K562 (cell line): Measurements from ENCODE around the gene MEF2D. TPM values are rescaled to one million over a fixed set of nuclear protein-coding genes. Genes with fewer than 3 reads are reported as not detected.

Experiments used
- ATAC-seq: fragments of 200-7000 bp; cut with Tn5 transposase; 3 replicates; pipeline ENCODE4 v1.9.1; 2020; ENCODE audit warnings: moderate library complexity
- BruUV-seq: library from RNA; stranded (reverse); fragments of 400-500 nt; replicated peaks from 2 replicates; lab custom pipeline; 2021; lab: Mats Ljungman, UMichigan
- CTCF ChIA-PET: fragments of 300-600 bp; formaldehyde crosslinking; extraction: SDS; loops from one replicate; lab custom pipeline; 2021; ENCODE audit warnings: low intra/inter-chr PET ratio; lab: Yijun Ruan, JAX
- POLR2A ChIA-PET: fragments of 300-600, 350-650 bp; sonication (Branson Sonifier 250); formaldehyde crosslinking; extraction: SDS; loops from one replicate; lab custom pipeline; 2021; ENCODE audit warnings: antibody characterized with exemption, inconsistent platforms; lab: Yijun Ruan, JAX
- DNase-seq, 4 experiments: peaks; one replicate each; pipeline versions ENCODE4 v3.0.0 to v3.0.0-alpha.2; 2011 to 2018; ENCODE audit warnings: low spot score in 3 of 4, mixed read lengths in 3 of 4; ENCODE audit errors: extremely low read depth in 1 of 4
- FAIRE-seq: peaks from 2 replicates; lab custom pipeline; 2011; peaks lifted over from hg19 to GRCh38; lab: Jason Lieb, UNC
- H2AFZ ChIP-seq: 2 replicates; pipeline ENCODE4 v1.6.0; 2011; ENCODE audit warnings: low read depth, low read length, control low read depth, inconsistent platforms
- H3K27ac ChIP-seq: fragments of 200-600 bp; 3 replicates; pipeline ENCODE4 v1.8.0; 2011; ENCODE audit warnings: low read depth, mild to moderate bottlenecking, control low read depth, inconsistent platforms, low read length, moderate library complexity, mixed read lengths; ENCODE audit errors: extremely low read depth
- H3K27me3 ChIP-seq, 2 experiments: fragments of 300-600 bp in 1 of 2; 2 replicates in 1 of 2; 3 replicates in 1 of 2; pipeline versions ENCODE4 v1.6.0 to v1.8.0; 2011; ENCODE audit warnings: inconsistent platforms in 2 of 2, low read length in 2 of 2, mild to moderate bottlenecking in 1 of 2, mixed read lengths in 1 of 2, moderate library complexity in 1 of 2; ENCODE audit not compliant: control insufficient read depth in 2 of 2, insufficient read depth in 2 of 2
- H3K36me3 ChIP-seq: fragments of 300-600 bp; 3 replicates; pipeline ENCODE4 v1.8.0; 2011; ENCODE audit warnings: mild to moderate bottlenecking, low read length, inconsistent platforms; ENCODE audit not compliant: control insufficient read depth, insufficient read depth
- H3K4me1 ChIP-seq, 2 experiments: fragments of 200-600 bp in 1 of 2; replicated peaks in 1 of 2; 2 replicates in 1 of 2; 3 replicates in 1 of 2; pipeline versions ENCODE4 v1.5.1 to v1.8.0; 2011; ENCODE audit warnings: inconsistent platforms in 2 of 2, low read length in 2 of 2, mild to moderate bottlenecking in 1 of 2, mixed read lengths in 1 of 2, moderate library complexity in 1 of 2; ENCODE audit not compliant: control insufficient read depth in 2 of 2, insufficient read depth in 2 of 2
- H3K4me2 ChIP-seq: 2 replicates; pipeline ENCODE4 v1.6.1; 2011; ENCODE audit warnings: low read length, control low read depth, inconsistent platforms, mixed read lengths; ENCODE audit not compliant: insufficient read depth
- H3K4me3 ChIP-seq: fragments of 200-600 bp; sonication (generic), shearing (Covaris generic); 2 replicates; pipeline ENCODE4 v1.5.1; 2016; ENCODE audit warnings: control low read depth, inconsistent platforms
- H3K79me2 ChIP-seq: fragments of 200-600 bp; 3 replicates; pipeline ENCODE4 v1.8.0; 2011; ENCODE audit warnings: low read length, inconsistent platforms; ENCODE audit not compliant: control insufficient read depth, insufficient read depth
- H3K9ac ChIP-seq, 2 experiments: 2 replicates each; pipeline versions ENCODE4 v1.6.0 to v1.6.1; 2011; ENCODE audit warnings: low read depth in 2 of 2, low read length in 2 of 2, control low read depth in 1 of 2, inconsistent platforms in 1 of 2, mild to moderate bottlenecking in 1 of 2, mixed read lengths in 1 of 2; ENCODE audit not compliant: insufficient read depth in 1 of 2
- H3K9me1 ChIP-seq: one replicate; pipeline ENCODE4 v1.6.0; 2011; ENCODE audit warnings: inconsistent platforms, mild to moderate bottlenecking, low read length, moderate library complexity; ENCODE audit not compliant: control insufficient read depth, insufficient read depth
- H3K9me3 ChIP-seq: replicated peaks from 2 replicates; pipeline ENCODE4 v1.5.1; 2011; ENCODE audit warnings: low read depth, low read length, inconsistent platforms; ENCODE audit not compliant: control insufficient read depth, insufficient read depth
- H4K20me1 ChIP-seq: replicated peaks from 2 replicates; pipeline ENCODE4 v1.6.1; 2011; ENCODE audit warnings: low read length, inconsistent platforms, mixed read lengths; ENCODE audit not compliant: control insufficient read depth, insufficient read depth
- HMG20B ChIP-seq: fragments of 250-450 bp; sonication (Bioruptor Pico); IDR thresholded peaks from 2 replicates; pipeline ENCODE4 v1.5.0; 2021; ENCODE audit warnings: mild to moderate bottlenecking
- KDM5B ChIP-seq: fragments of 200-600 bp; sonication (generic); IDR thresholded peaks from 2 replicates; pipeline ENCODE4 v1.6.1; 2012; ENCODE audit warnings: low read depth, mild to moderate bottlenecking, moderate library complexity, low read length, control low read depth, inconsistent platforms; ENCODE audit not compliant: insufficient replicate concordance
- SLC30A9 ChIP-seq: fragments of 250-450 bp; sonication (Bioruptor Pico); IDR thresholded peaks from 2 replicates; pipeline ENCODE4 v1.8.0; 2022; ENCODE audit warnings: mild to moderate bottlenecking, moderate library complexity
- ZNF197 ChIP-seq: fragments of 200-800 bp; sonication (Bioruptor generic); IDR thresholded peaks from 2 replicates; pipeline ENCODE4 v1.6.1; 2016; ENCODE audit warnings: low read depth, missing genetic modification characterization, missing compliant biosample characterization
- WGBS: fragments of 100-300 bp; shearing (Covaris generic); methylation state at CpG from one replicate; pipeline ENCODE4 v1.1.6; 2016; ENCODE audit warnings: low coverage, mixed read lengths; ENCODE audit not compliant: insufficient coverage; ENCODE audit errors: missing lambda C conversion rate; 5-methylcytosine and 5-hydroxymethylcytosine counted together
- in situ Hi-C: fragments of 300-500 bp; cut with MboI; formaldehyde crosslinking; loops from 4 replicates; pipeline ENCODE4 v1.15.0; 2018; ENCODE audit warnings: inconsistent platforms, mixed read lengths
- intact Hi-C: fragments of 100-400 bp; cut with micrococcal nuclease; formaldehyde crosslinking; loops from 2 replicates; pipeline ENCODE4 v1.14.2; 2022
- polyA plus RNA-seq, 8 experiments: library from polyadenylated mRNA; depleted of rRNA in 4 of 8; stranded (reverse) in 5 of 8; unstranded in 3 of 8; fragments of >200 nt; fragmentation: Nextera tagmentation in 2 of 8; fragmentation: Illumina TruSeq in 1 of 8; extraction: Ambion mirVana in 2 of 8; extraction: Trizol in 1 of 8; gene quantifications; 2 replicates each; pipeline versions ENCODE4 v1.2.1 to v1.2.3, GENCODE V29; 2011 to 2014; ENCODE audit warnings: inconsistent platforms in 1 of 8, missing spikeins in 1 of 8
- total RNA-seq, 7 experiments: library from RNA; depleted of rRNA in 6 of 7; stranded (reverse); fragments of >200 nt in 6 of 7; fragmentation: Illumina TruSeq in 2 of 7; extraction: Trizol in 2 of 7; gene quantifications; 2 replicates each; pipeline versions ENCODE4 v1.2.1 to v1.2.3, GENCODE V29; 2011 to 2021; ENCODE audit warnings: low replicate concordance in 1 of 7
- TF ChIP-seq, protein P1 (sequence below): fragments of 250-450 bp; sonication (Bioruptor Pico); IDR thresholded peaks from 2 replicates; pipeline ENCODE4 v1.9.0; 2021; ENCODE audit warnings: mild to moderate bottlenecking
- TF ChIP-seq, protein P2 (sequence below): sonication (generic); formaldehyde crosslinking; IDR thresholded peaks from 2 replicates; pipeline ENCODE4 v1.8.0; 2022; ENCODE audit warnings: mild to moderate bottlenecking, missing genetic modification reagents

The MEF2D gene
- total and polyA plus RNA-seq, 9 of the 15 experiments (the other 6 are each of a cell fraction or from before 2014, with no cell fraction given), result 0.10 to 19.5 (median 2.6) TPM

DNA sequence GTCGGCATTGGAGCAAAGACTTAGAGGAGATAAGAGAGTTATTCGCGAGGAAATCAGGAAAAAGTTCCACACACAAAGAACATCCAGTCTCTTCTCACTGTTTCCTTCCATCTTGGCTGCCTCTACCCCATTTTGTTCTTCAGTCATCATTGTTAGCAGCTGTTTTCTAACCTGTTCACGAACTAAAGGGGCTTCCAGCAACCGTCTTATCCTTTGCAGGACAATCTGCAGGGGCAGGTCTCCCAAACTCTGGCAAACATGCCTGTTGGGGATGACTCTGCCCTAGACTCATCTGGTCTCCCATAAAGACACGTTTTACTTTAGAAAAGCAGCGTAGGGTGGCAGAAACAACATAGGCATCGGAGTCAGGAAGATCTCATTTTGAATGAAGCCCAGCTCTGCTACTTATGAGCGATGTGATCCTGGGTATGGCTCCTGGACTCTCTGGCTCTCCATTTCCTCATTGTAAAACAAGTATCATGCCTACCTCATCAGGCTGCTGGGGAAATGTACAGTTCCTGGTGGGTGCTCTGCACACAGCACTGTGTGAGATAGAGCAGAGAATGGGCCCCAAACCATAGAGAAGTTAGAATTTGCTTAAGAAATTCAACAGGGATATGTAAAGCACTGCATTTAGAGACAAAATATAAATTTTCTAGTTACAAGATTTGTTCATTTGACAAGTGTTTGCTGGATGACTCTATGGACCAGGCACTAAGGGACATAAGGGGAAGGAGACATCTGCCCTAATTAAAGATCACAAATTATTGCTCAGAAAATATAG, 59.7 kb downstream of the MEF2D start:
- in situ Hi-C loops, result loop anchor here (5.0 kb wide), 1 partner anchor 54 kb away; no protein-coding TSS in a partner anchor

DNA sequence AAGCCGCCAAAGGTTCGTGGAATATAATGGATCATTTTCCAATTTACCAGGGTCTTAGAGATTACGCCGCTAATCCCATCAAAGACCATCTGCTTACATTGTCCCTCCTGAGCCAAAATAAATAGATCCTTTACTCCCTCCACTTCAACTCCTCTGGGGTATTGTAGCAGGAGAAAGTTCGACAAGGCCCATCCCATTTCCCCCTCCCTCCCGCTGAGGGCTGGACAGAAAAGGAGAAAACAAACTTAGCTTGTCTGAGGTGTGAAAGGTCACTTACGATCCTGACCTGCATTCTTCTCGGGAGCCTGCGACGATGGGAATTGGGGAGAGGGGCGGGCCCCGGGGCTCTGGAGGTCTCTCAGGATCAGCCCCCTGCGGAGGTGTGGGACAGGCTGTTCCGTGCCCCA, 60.8 kb downstream of the MEF2D start:
- H3K36me3 ChIP-seq, result no peaks in the 10 kb centered on the region
- CTCF ChIA-PET, result interaction anchor here (1.2 kb wide), 1 partner anchor 54 kb away, joined by 3 read pairs; no protein-coding TSS in a partner anchor
- H2AFZ ChIP-seq, result no peak overlapping the region
- POLR2A ChIA-PET, result interaction anchor here (0.6 to 1.0 kb wide), 5 partner anchors 17 to 350 kb away, joined by 3 to 4 read pairs (median 3); no protein-coding TSS in a partner anchor
- no peaks in the 10 kb centered on the region; the same call in 1 of the 2 replicates for H4K20me1 ChIP-seq
- no peak overlapping the region for H3K4me3 ChIP-seq
- intact Hi-C loops, result loop anchor here (10.0 kb wide), 1 partner anchor 345 kb away; no protein-coding TSS in a partner anchor
- peaks cover 0 to 15% of the 10 kb centered on the region in 2 experiments; a peak in 4 of 5 replicates for H3K4me1 ChIP-seq
- in situ Hi-C loops, result loop anchor here (5.0 kb wide), 1 partner anchor 52 kb away; no protein-coding TSS in a partner anchor
- TF ChIP-seq, protein P1, sequence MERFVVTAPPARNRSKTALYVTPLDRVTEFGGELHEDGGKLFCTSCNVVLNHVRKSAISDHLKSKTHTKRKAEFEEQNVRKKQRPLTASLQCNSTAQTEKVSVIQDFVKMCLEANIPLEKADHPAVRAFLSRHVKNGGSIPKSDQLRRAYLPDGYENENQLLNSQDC (CRISPR knock-in tag), result no peak
- TF ChIP-seq SLC30A9 (CRISPR knock-in tag) (no peak), HMG20B (no peak), KDM5B (no peak), ZNF197 (CRISPR knock-in tag) (no peak)
- TF ChIP-seq, protein P2, sequence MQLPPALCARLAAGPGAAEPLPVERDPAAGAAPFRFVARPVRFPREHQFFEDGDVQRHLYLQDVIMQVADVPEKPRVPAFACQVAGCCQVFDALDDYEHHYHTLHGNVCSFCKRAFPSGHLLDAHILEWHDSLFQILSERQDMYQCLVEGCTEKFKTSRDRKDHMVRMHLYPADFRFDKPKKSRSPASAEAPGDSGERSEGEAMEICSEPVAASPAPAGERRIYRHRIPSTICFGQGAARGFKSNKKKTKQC (CRISPR knock-in tag), result no peak
- no peak overlapping the region for H3K27ac ChIP-seq
- 14% methylated on average over 13 of the region's 14 CpGs for WGBS
- H3K79me2 ChIP-seq, result no peaks in the 10 kb centered on the region
- no peak for FAIRE-seq
- peaks cover 62 to 75% of the 10 kb centered on the region in 2 experiments for H3K27me3 ChIP-seq
- DNase-seq, result no peak
- no peak overlapping the region for H3K4me2 ChIP-seq
- H3K9ac ChIP-seq, result no peak overlapping the region; a peak in 1 of 4 replicates
- no peaks in the 10 kb centered on the region for H3K9me1 ChIP-seq
- no peak for ATAC-seq
- no peaks in the 10 kb centered on the region for H3K9me3 ChIP-seq
- no TSS peak for BruUV-seq

More for the DNA sequence above, 59.7 kb downstream of the MEF2D start:
- H3K27ac ChIP-seq, result no peak overlapping the region
- no peaks in the 10 kb centered on the region for H3K9me1 ChIP-seq
- CTCF ChIA-PET, result interaction anchor here (1.0 to 5.9 kb wide), 3 partner anchors 55 to 58 kb away, joined by 3 to 240 read pairs (median 3); no protein-coding TSS in a partner anchor
- no peaks in the 10 kb centered on the region for H3K9me3 ChIP-seq
- peaks cover 51 to 64% of the 10 kb centered on the region in 2 experiments for H3K27me3 ChIP-seq
- DNase-seq (no peak), ATAC-seq (no peak), FAIRE-seq (no peak)
- 2% methylated on average over 9 of the region's 9 CpGs for WGBS
- H3K36me3 ChIP-seq, result no peaks in the 10 kb centered on the region
- no peak overlapping the region for H3K4me2 ChIP-seq
- intact Hi-C loops, result loop anchor here (10.0 kb wide), 1 partner anchor 346 kb away; no protein-coding TSS in a partner anchor
- H2AFZ ChIP-seq, result no peak overlapping the region
- no peak overlapping the region for H3K4me3 ChIP-seq
- H3K79me2 ChIP-seq, result no peaks in the 10 kb centered on the region
- no peak for TF ChIP-seq SLC30A9 (CRISPR knock-in tag)
- no peak for TF ChIP-seq ZNF197 (CRISPR knock-in tag)
- H3K4me1 ChIP-seq, result peaks cover 0 to 13% of the 10 kb centered on the region in 2 experiments; a peak in 3 of 5 replicates
- POLR2A ChIA-PET, result interaction anchor here (0.6 to 1.6 kb wide), 3 partner anchors 8 to 351 kb away, joined by 3 to 7 read pairs (median 3); no protein-coding TSS in a partner anchor
- no peak overlapping the region for H3K9ac ChIP-seq
- H4K20me1 ChIP-seq, result no peaks in the 10 kb centered on the region; the same call in 1 of the 2 replicates
- BruUV-seq, result no TSS peak
